Mucosa of rectum (tissue), 2 donors: ENCODE results near the gene LGR4.
"Not testable (repeated sequence)": the region's sequence is repeated elsewhere in the genome, so short reads cannot be mapped to it uniquely, and the experiment has no call there.

Source experiments
- H3K27ac ChIP-seq, 2 donors: one replicate each; pipeline ENCODE4 v1.7.0; 2013; ENCODE audit warnings: inconsistent platforms in 2 of 2, low read depth in 2 of 2, low read length in 2 of 2
- H3K27me3 ChIP-seq, 2 donors: one replicate each; pipeline ENCODE4 v1.7.0; 2013; ENCODE audit warnings: low read length in 2 of 2; ENCODE audit not compliant: control insufficient read depth in 2 of 2, insufficient read depth in 2 of 2
- H3K36me3 ChIP-seq, 2 donors: one replicate each; pipeline ENCODE4 v1.7.0; 2013; ENCODE audit warnings: low read length in 2 of 2; ENCODE audit not compliant: control insufficient read depth in 2 of 2, insufficient read depth in 2 of 2
- H3K4me1 ChIP-seq, 2 donors: one replicate each; pipeline ENCODE4 v1.7.0; 2013; ENCODE audit warnings: low read length in 2 of 2, mild to moderate bottlenecking in 1 of 2; ENCODE audit not compliant: control insufficient read depth in 2 of 2, insufficient read depth in 2 of 2
- H3K4me3 ChIP-seq, 2 donors: one replicate each; pipeline ENCODE4 v1.7.0; 2013; ENCODE audit warnings: low read length in 2 of 2
- H3K9ac ChIP-seq, 2 donors: one replicate each; pipeline ENCODE4 v1.7.0; 2013; ENCODE audit warnings: low read length in 2 of 2, low read depth in 1 of 2, mild to moderate bottlenecking in 1 of 2
- H3K9me3 ChIP-seq, 2 donors: one replicate each; pipeline ENCODE4 v1.7.0; 2013; ENCODE audit warnings: low read length in 2 of 2; ENCODE audit not compliant: control insufficient read depth in 2 of 2
- donor health status: healthy.
- donor health status: Normal muscosa, but diverticular disease.

The LGR4 gene

GRCh38 chr11:27339941-27340340 lies 132.6 kb downstream of the LGR4 start:
- Histone ChIP-seq H3K9ac (no peak overlapping the region), H3K4me3 (no peak overlapping the region), H3K9me3 (no peaks in the 10 kb centered on the region), H3K27me3 (no peaks in the 10 kb centered on the region), H3K36me3 (no peaks in the 10 kb centered on the region), H3K4me1 (no peaks in the 10 kb centered on the region), H3K27ac (no peak overlapping the region)

GRCh38 chr11:27334764-27335163 lies 137.8 kb downstream of the LGR4 start:
- H3K4me3 ChIP-seq, H3K27me3 ChIP-seq, H3K4me1 ChIP-seq, H3K9me3 ChIP-seq, H3K27ac ChIP-seq, H3K9ac ChIP-seq, H3K36me3 ChIP-seq: not testable (repeated sequence)

- Histone ChIP-seq H3K9me3 (no peaks in the 10 kb centered on the region), H3K4me3 (no peak overlapping the region), H3K27me3 (no peaks in the 10 kb centered on the region), H3K9ac (no peak overlapping the region), H3K4me1 (no peaks in the 10 kb centered on the region), H3K27ac (no peak overlapping the region), H3K36me3 (no peaks in the 10 kb centered on the region)
Measured at GRCh38 chr11:27331981-27332380, 140.6 kb downstream of the LGR4 start.

- H3K36me3 ChIP-seq: no peaks in the 10 kb centered on the region
Measured at GRCh38 chr11:27330633-27331270, 141.8 kb downstream of the LGR4 start.

GRCh38 chr11:27329867-27330632 lies 142.5 kb downstream of the LGR4 start:
- no peaks in the 10 kb centered on the region for H3K9me3 ChIP-seq
- no peak overlapping the region for H3K27ac ChIP-seq
- H3K4me3 ChIP-seq: no peak overlapping the region
- no peaks in the 10 kb centered on the region for H3K27me3 ChIP-seq
- H3K9ac ChIP-seq: no peak overlapping the region
- no peaks in the 10 kb centered on the region for H3K4me1 ChIP-seq
- no peaks in the 10 kb centered on the region for H3K36me3 ChIP-seq

More at GRCh38 chr11:27330633-27331270, 141.8 kb downstream of the LGR4 start:
- no peak overlapping the region for H3K4me3 ChIP-seq
- H3K27me3 ChIP-seq: no peaks in the 10 kb centered on the region
- no peak overlapping the region for H3K27ac ChIP-seq
- no peak overlapping the region for H3K9ac ChIP-seq
- H3K4me1 ChIP-seq: no peaks in the 10 kb centered on the region
- no peaks in the 10 kb centered on the region for H3K9me3 ChIP-seq

- Histone ChIP-seq H3K9me3 (no peaks in the 10 kb centered on the region), H3K4me1 (no peaks in the 10 kb centered on the region), H3K36me3 (no peaks in the 10 kb centered on the region), H3K9ac (no peak overlapping the region), H3K27ac (no peak overlapping the region), H3K27me3 (no peaks in the 10 kb centered on the region), H3K4me3 (no peak overlapping the region)
Measured at GRCh38 chr11:27328614-27329013, 144.0 kb downstream of the LGR4 start.

GRCh38 chr11:27327064-27327463 lies 145.5 kb downstream of the LGR4 start:
- not testable (repeated sequence) for H3K9ac ChIP-seq, H3K4me1 ChIP-seq, H3K27me3 ChIP-seq, H3K36me3 ChIP-seq, H3K27ac ChIP-seq, H3K9me3 ChIP-seq, H3K4me3 ChIP-seq

- H3K27ac ChIP-seq, H3K36me3 ChIP-seq, H3K4me3 ChIP-seq, H3K9me3 ChIP-seq, H3K27me3 ChIP-seq, H3K4me1 ChIP-seq, H3K9ac ChIP-seq: not testable (repeated sequence)
Measured at GRCh38 chr11:27322196-27322595, 150.4 kb downstream of the LGR4 start.

GRCh38 chr11:27321340-27321739 lies 151.2 kb downstream of the LGR4 start:
- not testable (repeated sequence) for H3K27me3 ChIP-seq, H3K36me3 ChIP-seq, H3K4me1 ChIP-seq, H3K9me3 ChIP-seq, H3K9ac ChIP-seq, H3K27ac ChIP-seq, H3K4me3 ChIP-seq

- Histone ChIP-seq H3K27me3 (no peaks in the 10 kb centered on the region), H3K36me3 (no peaks in the 10 kb centered on the region), H3K27ac (no peak overlapping the region), H3K9me3 (no peaks in the 10 kb centered on the region), H3K4me3 (no peak overlapping the region), H3K4me1 (no peaks in the 10 kb centered on the region), H3K9ac (no peak overlapping the region)
Measured at GRCh38 chr11:27319072-27319471, 153.5 kb downstream of the LGR4 start.
